Neural cell (in vitro differentiated cells): ENCODE results near the gene ALDOC.

Experiments used
- TAF1 ChIP-seq: IDR thresholded peaks from 2 replicates; pipeline ENCODE4 v1.6.1; 2012; ENCODE audit warnings: low read depth
- TF ChIP-seq, protein P1 (sequence below): fragments of 450-650 bp; IDR thresholded peaks from 2 replicates; pipeline ENCODE4 v1.5.1; 2014; ENCODE audit warnings: antibody characterized with exemption, mild to moderate bottlenecking, moderate library complexity; ENCODE audit not compliant: poor library complexity, severe bottlenecking

DNA sequence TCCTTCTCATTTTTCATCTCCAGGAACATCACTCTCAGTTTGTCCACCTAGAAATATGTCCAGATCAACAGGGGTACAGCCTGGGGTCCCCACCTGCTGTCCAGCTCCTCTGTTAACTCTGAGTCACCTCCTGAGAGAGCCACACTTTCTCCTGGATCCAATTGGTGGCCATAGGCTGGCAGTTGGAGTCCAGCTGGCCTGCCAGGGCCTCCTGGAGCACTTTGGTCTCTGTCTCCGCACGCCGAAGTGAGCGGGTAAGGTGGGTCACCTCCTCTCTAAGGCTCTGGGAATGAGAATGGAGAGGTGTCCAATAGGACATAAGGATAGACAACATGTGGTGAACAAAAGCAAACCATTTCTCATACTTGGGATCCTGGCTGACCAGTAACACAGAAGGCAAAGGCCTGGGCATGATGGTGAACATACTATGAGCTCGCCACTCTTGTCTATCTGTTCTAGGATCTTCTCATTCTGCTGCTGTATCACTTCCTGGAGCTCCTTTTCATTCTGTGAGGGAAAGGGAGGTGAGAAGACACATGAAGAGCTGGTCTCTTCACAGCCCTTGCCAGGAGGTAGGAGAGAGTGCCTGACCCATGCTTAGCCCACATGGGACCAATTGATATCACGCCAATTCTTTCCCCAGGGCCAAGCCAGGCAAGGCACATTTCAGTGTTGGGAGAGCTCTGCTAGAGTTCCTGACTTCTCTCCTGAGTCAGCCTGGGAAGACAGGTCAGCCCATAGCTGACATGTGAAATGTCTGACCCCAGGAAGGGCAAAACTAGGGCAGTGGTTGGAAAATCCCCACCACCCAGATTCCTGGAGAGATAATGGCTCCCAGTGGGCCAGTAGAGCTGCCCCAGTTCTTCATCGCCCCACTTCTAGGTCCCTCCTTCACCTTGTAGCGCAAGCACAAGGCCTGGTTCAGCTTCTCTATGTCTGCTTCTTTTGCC lies 1.8 kb upstream of the ALDOC start:
- no peak for TF ChIP-seq TAF1
- TF ChIP-seq, protein P1, sequence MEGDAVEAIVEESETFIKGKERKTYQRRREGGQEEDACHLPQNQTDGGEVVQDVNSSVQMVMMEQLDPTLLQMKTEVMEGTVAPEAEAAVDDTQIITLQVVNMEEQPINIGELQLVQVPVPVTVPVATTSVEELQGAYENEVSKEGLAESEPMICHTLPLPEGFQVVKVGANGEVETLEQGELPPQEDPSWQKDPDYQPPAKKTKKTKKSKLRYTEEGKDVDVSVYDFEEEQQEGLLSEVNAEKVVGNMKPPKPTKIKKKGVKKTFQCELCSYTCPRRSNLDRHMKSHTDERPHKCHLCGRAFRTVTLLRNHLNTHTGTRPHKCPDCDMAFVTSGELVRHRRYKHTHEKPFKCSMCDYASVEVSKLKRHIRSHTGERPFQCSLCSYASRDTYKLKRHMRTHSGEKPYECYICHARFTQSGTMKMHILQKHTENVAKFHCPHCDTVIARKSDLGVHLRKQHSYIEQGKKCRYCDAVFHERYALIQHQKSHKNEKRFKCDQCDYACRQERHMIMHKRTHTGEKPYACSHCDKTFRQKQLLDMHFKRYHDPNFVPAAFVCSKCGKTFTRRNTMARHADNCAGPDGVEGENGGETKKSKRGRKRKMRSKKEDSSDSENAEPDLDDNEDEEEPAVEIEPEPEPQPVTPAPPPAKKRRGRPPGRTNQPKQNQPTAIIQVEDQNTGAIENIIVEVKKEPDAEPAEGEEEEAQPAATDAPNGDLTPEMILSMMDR: no peak
